IMR-90 (cell line): ENCODE measurements around the gene KLK1. TPM values are rescaled to one million over a fixed set of nuclear protein-coding genes. Genes with fewer than 3 reads are reported as not detected.

Experiments used
- ATAC-seq: fragments of 200-7000 bp; cut with Tn5 transposase; 2 replicates; pipeline ENCODE4 v1.9.1; 2020; ENCODE audit warnings: low read depth, mild to moderate bottlenecking, moderate library complexity
- BruUV-seq: library from RNA; stranded (reverse); fragments of 400-500 nt; replicated peaks from 2 replicates; lab custom pipeline; 2021; lab: Mats Ljungman, UMichigan
- CTCF ChIA-PET: fragments of 300-600 bp; formaldehyde crosslinking; extraction: SDS; loops from one replicate; lab custom pipeline; 2021; ENCODE audit warnings: antibody characterized with exemption; lab: Yijun Ruan, JAX
- POLR2A ChIA-PET: fragments of 300-600 bp; sonication (Branson Sonifier 250); formaldehyde crosslinking; loops from one replicate; lab custom pipeline; 2022; ENCODE audit warnings: antibody characterized with exemption; ENCODE audit not compliant: unreplicated experiment; lab: Charles Lee
- DNase-seq: peaks from one replicate; pipeline ENCODE4 v3.0.0; 2013
- H2AFZ ChIP-seq: replicated peaks from 2 replicates; pipeline ENCODE3; 2013; ENCODE audit warnings: low read length, mild to moderate bottlenecking; ENCODE audit not compliant: poor library complexity
- H2AK5ac ChIP-seq: 2 replicates; pipeline ENCODE4 v1.6.1; 2013; ENCODE audit warnings: low read depth, low read length, inconsistent platforms
- H2AK9ac ChIP-seq: replicated peaks from 2 replicates; pipeline ENCODE3; 2013; ENCODE audit warnings: mild to moderate bottlenecking, low read depth, low read length, moderate library complexity; ENCODE audit not compliant: poor library complexity
- H2BK120ac ChIP-seq: 2 replicates; pipeline ENCODE4 v1.6.1; 2013; ENCODE audit warnings: low read depth, low read length, inconsistent platforms
- H2BK15ac ChIP-seq: 3 replicates; pipeline ENCODE4 v1.6.1; 2013; ENCODE audit warnings: low read depth, low read length, inconsistent platforms
- H2BK20ac ChIP-seq: 2 replicates; pipeline ENCODE4 v1.6.1; 2013; ENCODE audit warnings: low read depth, mild to moderate bottlenecking, inconsistent platforms, low read length, moderate library complexity
- H2BK5ac ChIP-seq: 2 replicates; pipeline ENCODE4 v1.6.1; 2013; ENCODE audit warnings: mild to moderate bottlenecking, low read depth, low read length, inconsistent platforms; ENCODE audit not compliant: poor library complexity, severe bottlenecking
- H3K14ac ChIP-seq: replicated peaks from 2 replicates; pipeline ENCODE4 v1.6.1; 2013; ENCODE audit warnings: low read depth, low read length, inconsistent platforms
- H3K18ac ChIP-seq: 2 replicates; pipeline ENCODE4 v1.6.1; 2013; ENCODE audit warnings: low read depth, low read length, control low read depth
- H3K23ac ChIP-seq: 2 replicates; pipeline ENCODE4 v1.6.1; 2013; ENCODE audit warnings: low read depth, low read length, inconsistent platforms
- H3K27ac ChIP-seq: 2 replicates; pipeline ENCODE4 v1.5.1; 2013; ENCODE audit warnings: mild to moderate bottlenecking, control low read depth, low read length; ENCODE audit not compliant: insufficient read depth
- H3K27me3 ChIP-seq: 2 replicates; pipeline ENCODE4 v1.6.1; 2013; ENCODE audit warnings: low read length; ENCODE audit not compliant: control insufficient read depth, insufficient read depth
- H3K36me3 ChIP-seq: 2 replicates; pipeline ENCODE4 v1.6.1; 2013; ENCODE audit warnings: low read length, mixed read lengths; ENCODE audit not compliant: control insufficient read depth, insufficient read depth
- H3K4ac ChIP-seq: 2 replicates; pipeline ENCODE4 v1.6.1; 2013; ENCODE audit warnings: low read depth, low read length, inconsistent platforms
- H3K4me1 ChIP-seq: 2 replicates; pipeline ENCODE4 v1.6.1; 2013; ENCODE audit warnings: low read length, mixed read lengths; ENCODE audit not compliant: control insufficient read depth, insufficient read depth
- H3K4me2 ChIP-seq: 2 replicates; pipeline ENCODE4 v1.6.1; 2013; ENCODE audit warnings: low read depth, mild to moderate bottlenecking, control low read depth, low read length, moderate library complexity
- H3K4me3 ChIP-seq: 2 replicates; pipeline ENCODE4 v1.5.1; 2013; ENCODE audit warnings: low read depth, mild to moderate bottlenecking, control low read depth, low read length, moderate library complexity; ENCODE audit not compliant: insufficient read depth
- H3K56ac ChIP-seq: 2 replicates; pipeline ENCODE4 v1.6.1; 2013; ENCODE audit warnings: low read length, inconsistent platforms; ENCODE audit not compliant: insufficient read depth; ENCODE audit errors: extremely low read depth
- H3K79me1 ChIP-seq, 2 experiments: 2 replicates each; pipeline ENCODE4 v1.6.1; 2013; ENCODE audit warnings: low read length in 2 of 2, inconsistent platforms in 1 of 2, low read depth in 1 of 2
- H3K9ac ChIP-seq: 2 replicates; pipeline ENCODE4 v1.6.1; 2013; ENCODE audit warnings: low read depth, low read length, control low read depth
- H3K9me1 ChIP-seq: 2 replicates; pipeline ENCODE4 v1.6.1; 2013; ENCODE audit warnings: low read length, inconsistent platforms; ENCODE audit not compliant: insufficient read depth
- H3K9me3 ChIP-seq: 2 replicates; pipeline ENCODE4 v1.6.1; 2013; ENCODE audit warnings: low read length; ENCODE audit not compliant: control insufficient read depth, insufficient read depth
- H4K20me1 ChIP-seq: 2 replicates; pipeline ENCODE4 v1.6.1; 2013; ENCODE audit warnings: low read length, inconsistent platforms; ENCODE audit not compliant: insufficient read depth
- H4K5ac ChIP-seq: 2 replicates; pipeline ENCODE4 v1.6.1; 2013; ENCODE audit warnings: mild to moderate bottlenecking, low read depth, low read length, control low read depth
- H4K8ac ChIP-seq, 2 experiments: 2 replicates each; pipeline ENCODE4 v1.6.1; 2013; ENCODE audit warnings: low read depth in 2 of 2, low read length in 2 of 2, control low read depth in 1 of 2, inconsistent platforms in 1 of 2
- H4K91ac ChIP-seq: 2 replicates; pipeline ENCODE4 v1.6.1; 2013; ENCODE audit warnings: low read depth, low read length, inconsistent platforms; ENCODE audit not compliant: insufficient read depth
- BHLHE40 ChIP-seq: fragments of 150-350 bp; IDR thresholded peaks from 2 replicates; pipeline ENCODE4 v1.6.1; 2016; ENCODE audit warnings: mild to moderate bottlenecking, low read depth, low read length
- CEBPB ChIP-seq: IDR thresholded peaks from 2 replicates; pipeline ENCODE4 v1.6.1; 2012; ENCODE audit warnings: low read depth, low read length, improper control_type of control experiment
- CHD1 ChIP-seq: IDR thresholded peaks from 2 replicates; pipeline ENCODE4 v1.6.1; 2012; ENCODE audit warnings: low read depth, low read length, improper control_type of control experiment
- MAFK ChIP-seq: IDR thresholded peaks from 2 replicates; pipeline ENCODE4 v1.6.1; 2012; ENCODE audit warnings: low read depth, low read length, improper control_type of control experiment
- MAZ ChIP-seq: IDR thresholded peaks from 2 replicates; pipeline ENCODE4 v1.6.1; 2012; ENCODE audit warnings: low read depth, mild to moderate bottlenecking, low read length, improper control_type of control experiment, moderate library complexity, borderline replicate concordance
- NFE2L2 ChIP-seq: fragments of 150-350 bp; IDR thresholded peaks from 2 replicates; pipeline ENCODE4 v1.6.1; 2016; ENCODE audit warnings: low read depth, mild to moderate bottlenecking, low read length
- RAD21 ChIP-seq: IDR thresholded peaks from 2 replicates; pipeline ENCODE4 v1.6.1; 2012; ENCODE audit warnings: low read length, improper control_type of control experiment
- RCOR1 ChIP-seq: IDR thresholded peaks from 2 replicates; pipeline ENCODE4 v1.6.1; 2012; ENCODE audit warnings: mild to moderate bottlenecking, low read length, improper control_type of control experiment; ENCODE audit not compliant: insufficient replicate concordance
- RFX5 ChIP-seq: IDR thresholded peaks from 2 replicates; pipeline ENCODE4 v1.8.0; 2012; ENCODE audit warnings: low read depth, mild to moderate bottlenecking, low read length, moderate library complexity
- WGBS, 2 experiments: methylation state at CpG; one replicate each; pipeline versions ENCODE4 v1.1.5 to v1.1.7; 2013; ENCODE audit warnings: missing lambda C conversion rate in 2 of 2; ENCODE audit not compliant: insufficient read length in 1 of 2; ENCODE audit errors: extremely low coverage in 2 of 2; 5-methylcytosine and 5-hydroxymethylcytosine counted together
- dilution Hi-C: fragments of 300-500 bp; cut with HindIII; formaldehyde crosslinking; loops from one replicate; pipeline ENCODE4 v1.14.3; 2018; ENCODE audit warnings: low sequenced_read_pairs; ENCODE audit not compliant: unreplicated experiment
- in situ Hi-C: fragments of 300-500 bp; cut with MboI; formaldehyde crosslinking; loops from 3 replicates; pipeline ENCODE4 v1.14.3; 2019; ENCODE audit warnings: low sequenced_read_pairs, inconsistent platforms, mixed read lengths
- intact Hi-C: fragments of 100-400 bp; cut with micrococcal nuclease; formaldehyde crosslinking; loops from 2 replicates; pipeline ENCODE4 v1.10.0; 2022
- polyA plus RNA-seq, 3 experiments: library from polyadenylated mRNA; depleted of rRNA; stranded (reverse); fragments of >200 nt; gene quantifications; 2 replicates each; pipeline ENCODE4 v1.2.3, GENCODE V29; 2012; ENCODE audit warnings: low replicate concordance in 1 of 3
- total RNA-seq: library from RNA; depleted of rRNA; stranded (reverse); fragments of >200 nt; gene quantifications from 2 replicates; pipeline ENCODE4 v1.2.3, GENCODE V29; 2012
- TF ChIP-seq, protein P1 (sequence below): conservative IDR thresholded peaks from 2 replicates; pipeline ENCODE4 v1.5.1; 2012; ENCODE audit warnings: mild to moderate bottlenecking, low read depth, low read length, improper control_type of control experiment
- TF ChIP-seq, protein P2 (sequence below): fragments of 150-350 bp; IDR thresholded peaks from 2 replicates; pipeline ENCODE4 v1.6.1; 2017; ENCODE audit warnings: mild to moderate bottlenecking, antibody characterized with exemption, low read length, low read depth

The KLK1 gene
- total and polyA plus RNA-seq, 2 of the 4 experiments (the other 2 are of a cell fraction) = not detected

DNA sequence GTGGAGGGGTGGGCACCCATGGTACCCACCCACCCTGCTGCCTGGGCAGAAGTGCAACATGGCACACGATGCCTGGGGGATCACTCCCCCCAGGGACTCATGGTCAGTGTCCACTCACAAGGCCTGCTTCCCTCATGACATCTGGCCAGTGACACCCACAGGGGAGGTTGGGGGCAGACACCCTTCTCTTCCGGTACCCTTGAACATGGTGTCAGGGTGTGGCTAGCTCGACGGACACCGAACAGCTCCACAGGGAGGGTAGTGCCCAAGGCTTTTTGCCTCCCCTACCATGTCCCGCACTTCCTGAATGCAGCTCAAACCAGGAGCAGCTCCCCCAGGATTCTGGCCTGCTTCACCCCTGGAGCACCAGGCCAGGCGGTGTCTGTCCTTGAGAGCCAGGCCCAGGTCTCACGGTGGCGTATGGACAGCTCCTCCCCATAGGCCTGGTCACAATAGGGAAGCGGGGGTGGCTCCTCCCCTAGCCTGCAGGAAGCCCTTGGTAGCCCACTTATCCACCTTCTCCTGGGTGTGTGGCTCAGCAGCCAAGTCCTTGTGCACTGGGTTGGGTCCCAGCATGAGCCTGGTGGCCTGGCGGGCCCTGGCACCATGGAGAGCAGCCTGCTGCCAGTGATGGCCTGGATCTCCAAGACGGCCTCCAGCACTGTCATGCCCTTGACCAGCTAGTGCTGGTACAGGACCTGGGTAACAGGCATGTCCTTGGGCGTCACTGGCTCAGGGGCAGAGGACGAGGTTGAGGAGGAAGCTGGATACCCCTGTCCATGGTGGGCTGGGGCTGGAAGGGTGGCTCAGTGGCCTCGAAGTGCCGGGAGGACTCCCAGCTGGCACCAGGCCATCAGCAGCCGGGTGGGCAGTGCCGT is 25.6 kb downstream of the KLK1 start:
- Histone ChIP-seq H3K27ac (no peak overlapping the region), H4K91ac (no peak overlapping the region), H2AK9ac (no peak overlapping the region), H2AFZ (no peak overlapping the region), H3K56ac (no peak overlapping the region), H4K5ac (no peak overlapping the region), H3K4me3 (no peak overlapping the region), H3K23ac (no peak overlapping the region), H3K79me1 (peaks cover 13 to 26% of the 10 kb centered on the region in 2 experiments; a peak in 3 of 4 replicates), H3K9me1 (peaks cover 13% of the 10 kb centered on the region), H4K20me1 (peaks cover 72% of the 10 kb centered on the region), H2BK120ac (no peak overlapping the region), H2BK20ac (no peak overlapping the region), H3K4me1 (peaks cover 3% of the 10 kb centered on the region; the same call in 1 of the 2 replicates), H3K14ac (no peak overlapping the region), H2BK5ac (no peak overlapping the region), H3K4me2 (no peak overlapping the region), H3K9ac (no peak overlapping the region), H3K18ac (no peak overlapping the region), H3K4ac (no peak overlapping the region), H2BK15ac (no peak overlapping the region), H3K9me3 (no peaks in the 10 kb centered on the region), H4K8ac (no peak overlapping the region), H2AK5ac (no peak overlapping the region), H3K36me3 (peaks cover 37% of the 10 kb centered on the region), H3K27me3 (no peaks in the 10 kb centered on the region)
- 98% methylated on average over 5 of the region's 18 CpGs; no CpG with 5 or more reads in 1 of the 2 experiments for whole genome bisulfite sequencing, 2 experiments
- in situ Hi-C loops = no loop called here
- CTCF ChIA-PET = interaction anchor here (0.5 kb wide), 1 partner anchor 73 kb away, joined by 3 read pairs; no protein-coding TSS in a partner anchor
- no TSS peak for BruUV-seq
- POLR2A ChIA-PET = no interaction called here
- TF ChIP-seq CHD1 (no peak), MAFK (no peak), RCOR1 (no peak), MAZ (no peak), RFX5 (no peak), BHLHE40 (no peak), RAD21 (no peak), CEBPB (no peak), NFE2L2 (no peak)
- TF ChIP-seq, protein P1, sequence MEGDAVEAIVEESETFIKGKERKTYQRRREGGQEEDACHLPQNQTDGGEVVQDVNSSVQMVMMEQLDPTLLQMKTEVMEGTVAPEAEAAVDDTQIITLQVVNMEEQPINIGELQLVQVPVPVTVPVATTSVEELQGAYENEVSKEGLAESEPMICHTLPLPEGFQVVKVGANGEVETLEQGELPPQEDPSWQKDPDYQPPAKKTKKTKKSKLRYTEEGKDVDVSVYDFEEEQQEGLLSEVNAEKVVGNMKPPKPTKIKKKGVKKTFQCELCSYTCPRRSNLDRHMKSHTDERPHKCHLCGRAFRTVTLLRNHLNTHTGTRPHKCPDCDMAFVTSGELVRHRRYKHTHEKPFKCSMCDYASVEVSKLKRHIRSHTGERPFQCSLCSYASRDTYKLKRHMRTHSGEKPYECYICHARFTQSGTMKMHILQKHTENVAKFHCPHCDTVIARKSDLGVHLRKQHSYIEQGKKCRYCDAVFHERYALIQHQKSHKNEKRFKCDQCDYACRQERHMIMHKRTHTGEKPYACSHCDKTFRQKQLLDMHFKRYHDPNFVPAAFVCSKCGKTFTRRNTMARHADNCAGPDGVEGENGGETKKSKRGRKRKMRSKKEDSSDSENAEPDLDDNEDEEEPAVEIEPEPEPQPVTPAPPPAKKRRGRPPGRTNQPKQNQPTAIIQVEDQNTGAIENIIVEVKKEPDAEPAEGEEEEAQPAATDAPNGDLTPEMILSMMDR = no peak
- TF ChIP-seq, protein P2, sequence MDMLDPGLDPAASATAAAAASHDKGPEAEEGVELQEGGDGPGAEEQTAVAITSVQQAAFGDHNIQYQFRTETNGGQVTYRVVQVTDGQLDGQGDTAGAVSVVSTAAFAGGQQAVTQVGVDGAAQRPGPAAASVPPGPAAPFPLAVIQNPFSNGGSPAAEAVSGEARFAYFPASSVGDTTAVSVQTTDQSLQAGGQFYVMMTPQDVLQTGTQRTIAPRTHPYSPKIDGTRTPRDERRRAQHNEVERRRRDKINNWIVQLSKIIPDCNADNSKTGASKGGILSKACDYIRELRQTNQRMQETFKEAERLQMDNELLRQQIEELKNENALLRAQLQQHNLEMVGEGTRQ = no peak
- dilution Hi-C loops = no loop called here
- intact Hi-C loops = no loop called here
- ATAC-seq (no peak), DNase-seq (no peak)
